ENCODE measurements around the gene IFITM2. TPM values are rescaled to one million over a fixed set of nuclear protein-coding genes. Genes with fewer than 3 reads are reported as not detected.

The IFITM2 gene
- total RNA-seq, 4 donors from 2014 or later = 37.8 to 80.9 (median 44.9) TPM

DNA sequence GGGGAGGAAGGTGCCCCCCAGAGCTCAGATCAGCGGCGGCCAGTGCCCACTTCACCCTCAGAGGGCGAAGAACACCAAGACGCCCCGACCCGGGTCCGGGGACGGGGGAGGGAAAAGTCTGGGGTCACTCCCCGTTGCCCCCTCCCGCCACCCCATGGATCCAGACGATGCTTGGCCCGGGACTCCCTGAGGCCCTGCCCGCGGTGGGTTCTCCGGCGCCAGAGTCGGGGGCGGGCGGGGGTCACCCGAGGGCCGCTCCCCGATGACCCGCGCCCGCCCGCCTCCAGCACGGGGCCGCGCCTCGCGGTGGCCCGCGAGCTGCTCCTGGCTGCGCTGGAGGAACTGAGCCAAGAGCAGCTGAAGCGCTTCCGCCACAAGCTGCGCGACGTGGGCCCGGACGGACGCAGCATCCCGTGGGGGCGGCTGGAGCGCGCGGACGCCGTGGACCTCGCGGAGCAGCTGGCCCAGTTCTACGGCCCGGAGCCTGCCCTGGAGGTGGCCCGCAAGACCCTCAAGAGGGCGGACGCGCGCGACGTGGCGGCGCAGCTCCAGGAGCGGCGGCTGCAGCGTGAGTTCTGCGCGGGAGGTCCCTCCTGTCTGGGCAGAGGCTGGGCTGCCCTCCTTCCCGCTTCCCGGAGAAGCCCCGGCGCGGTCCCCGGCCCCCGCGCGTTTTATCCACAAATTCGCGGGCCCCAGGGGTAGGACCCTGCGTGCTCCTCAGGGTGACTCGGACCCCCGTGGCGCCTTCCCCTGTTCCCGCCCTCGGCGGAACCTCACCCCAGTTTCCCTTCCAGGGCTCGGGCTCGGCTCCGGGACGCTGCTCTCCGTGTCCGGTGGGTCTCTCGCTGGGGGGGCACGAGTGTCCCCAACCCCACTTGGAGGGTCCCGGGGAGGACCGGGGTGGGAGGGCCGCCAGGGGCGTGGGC, 28.3 kb upstream of the IFITM2 start:
- H3K4me1 ChIP-seq = peaks cover 0 to 8% of the 10 kb centered on the region in 2 donors
- H3K36me3 ChIP-seq = no peaks in the 10 kb centered on the region
- intact Hi-C loops (cut with DNase I; ENCODE audit: low total_unique reads) (no loop called here), in situ Hi-C loops (cut with MboI; ENCODE audit: low sequenced_read_pairs in 4 of 4) (no loop called here)
- TF ChIP-seq POLR2A (IDR thresholded peaks at IDR 0.05) = no peak
- TF ChIP-seq, protein P1, sequence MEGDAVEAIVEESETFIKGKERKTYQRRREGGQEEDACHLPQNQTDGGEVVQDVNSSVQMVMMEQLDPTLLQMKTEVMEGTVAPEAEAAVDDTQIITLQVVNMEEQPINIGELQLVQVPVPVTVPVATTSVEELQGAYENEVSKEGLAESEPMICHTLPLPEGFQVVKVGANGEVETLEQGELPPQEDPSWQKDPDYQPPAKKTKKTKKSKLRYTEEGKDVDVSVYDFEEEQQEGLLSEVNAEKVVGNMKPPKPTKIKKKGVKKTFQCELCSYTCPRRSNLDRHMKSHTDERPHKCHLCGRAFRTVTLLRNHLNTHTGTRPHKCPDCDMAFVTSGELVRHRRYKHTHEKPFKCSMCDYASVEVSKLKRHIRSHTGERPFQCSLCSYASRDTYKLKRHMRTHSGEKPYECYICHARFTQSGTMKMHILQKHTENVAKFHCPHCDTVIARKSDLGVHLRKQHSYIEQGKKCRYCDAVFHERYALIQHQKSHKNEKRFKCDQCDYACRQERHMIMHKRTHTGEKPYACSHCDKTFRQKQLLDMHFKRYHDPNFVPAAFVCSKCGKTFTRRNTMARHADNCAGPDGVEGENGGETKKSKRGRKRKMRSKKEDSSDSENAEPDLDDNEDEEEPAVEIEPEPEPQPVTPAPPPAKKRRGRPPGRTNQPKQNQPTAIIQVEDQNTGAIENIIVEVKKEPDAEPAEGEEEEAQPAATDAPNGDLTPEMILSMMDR (IDR thresholded peaks at IDR 0.05 in 4 of 5, conservative IDR thresholded peaks at IDR 0.05 in 1 of 5) = no peak
- peaks cover 52 to 67% (median 59%) of the 10 kb centered on the region in 3 donors for H3K27me3 ChIP-seq
- no peak overlapping the region for H3K27ac ChIP-seq
- DNase-seq = no peak
- no peaks in the 10 kb centered on the region for H3K9me3 ChIP-seq
- no peak for ATAC-seq
- H3K4me3 ChIP-seq = peak overlapping the region in 2 of 4 donors; percentile 11

GRCh38 chr11:279966-280705, 27.5 kb upstream of the IFITM2 start:
- Histone ChIP-seq H3K27me3 (peaks cover 52 to 75% (median 68%) of the 10 kb centered on the region in 3 donors), H3K9me3 (no peaks in the 10 kb centered on the region), H3K4me1 (peaks cover 0 to 8% of the 10 kb centered on the region in 2 donors), H3K36me3 (no peaks in the 10 kb centered on the region), H3K4me3 (peak overlapping the region in 2 of 4 donors; percentile 11), H3K27ac (no peak overlapping the region)
- no peak for TF ChIP-seq POLR2A (IDR thresholded peaks at IDR 0.05)
- TF ChIP-seq, protein P1 (IDR thresholded peaks at IDR 0.05 in 4 of 5, conservative IDR thresholded peaks at IDR 0.05 in 1 of 5) = no peak
- intact Hi-C loops (cut with DNase I; ENCODE audit: low total_unique reads) = no loop called here
- ATAC-seq (no peak), DNase-seq (no peak)
- in situ Hi-C loops (cut with MboI; ENCODE audit: low sequenced_read_pairs in 4 of 4) = no loop called here

DNA sequence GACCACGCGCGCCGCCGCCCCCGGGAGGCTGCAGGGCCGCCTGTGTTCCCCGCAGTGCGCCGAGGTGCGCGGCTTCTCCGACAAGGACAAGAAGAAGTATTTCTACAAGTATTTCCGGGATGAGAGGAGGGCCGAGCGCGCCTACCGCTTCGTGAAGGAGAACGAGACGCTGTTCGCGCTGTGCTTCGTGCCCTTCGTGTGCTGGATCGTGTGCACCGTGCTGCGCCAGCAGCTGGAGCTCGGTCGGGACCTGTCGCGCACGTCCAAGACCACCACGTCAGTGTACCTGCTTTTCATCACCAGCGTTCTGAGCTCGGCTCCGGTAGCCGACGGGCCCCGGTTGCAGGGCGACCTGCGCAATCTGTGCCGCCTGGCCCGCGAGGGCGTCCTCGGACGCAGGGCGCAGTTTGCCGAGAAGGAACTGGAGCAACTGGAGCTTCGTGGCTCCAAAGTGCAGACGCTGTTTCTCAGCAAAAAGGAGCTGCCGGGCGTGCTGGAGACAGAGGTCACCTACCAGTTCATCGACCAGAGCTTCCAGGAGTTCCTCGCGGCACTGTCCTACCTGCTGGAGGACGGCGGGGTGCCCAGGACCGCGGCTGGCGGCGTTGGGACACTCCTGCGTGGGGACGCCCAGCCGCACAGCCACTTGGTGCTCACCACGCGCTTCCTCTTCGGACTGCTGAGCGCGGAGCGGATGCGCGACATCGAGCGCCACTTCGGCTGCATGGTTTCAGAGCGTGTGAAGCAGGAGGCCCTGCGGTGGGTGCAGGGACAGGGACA, 26.7 kb upstream of the IFITM2 start:
- H3K27me3 ChIP-seq = peaks cover 55 to 75% (median 68%) of the 10 kb centered on the region in 3 donors
- intact Hi-C loops (cut with DNase I; ENCODE audit: low total_unique reads) = no loop called here

More for the DNA sequence above, 26.7 kb upstream of the IFITM2 start:
- ATAC-seq = no peak
- TF ChIP-seq POLR2A (IDR thresholded peaks at IDR 0.05) = no peak
- TF ChIP-seq, protein P1 (IDR thresholded peaks at IDR 0.05 in 4 of 5, conservative IDR thresholded peaks at IDR 0.05 in 1 of 5) = no peak
- in situ Hi-C loops (cut with MboI; ENCODE audit: low sequenced_read_pairs in 4 of 4) = no loop called here
- H3K27ac ChIP-seq = no peak overlapping the region
- H3K9me3 ChIP-seq = no peaks in the 10 kb centered on the region
- H3K36me3 ChIP-seq = no peaks in the 10 kb centered on the region
- H3K4me3 ChIP-seq = peak overlapping the region in 1 of 4 donors; percentile 11
- H3K4me1 ChIP-seq = peaks cover 0 to 8% of the 10 kb centered on the region in 2 donors
- DNase-seq = no peak
